Fibroblast of peridontal ligament (primary cell): Measurements from ENCODE around the gene ZNF280C.
"Not testable (repeated sequence)": the region's sequence is repeated elsewhere in the genome, so short reads cannot be mapped to it uniquely, and the experiment has no call there.

Source experiments
- DNase-seq: peaks from one replicate; pipeline ENCODE4 v3.0.0-alpha.2; 2010; ENCODE audit errors: extremely low read depth

The ZNF280C gene

DNA sequence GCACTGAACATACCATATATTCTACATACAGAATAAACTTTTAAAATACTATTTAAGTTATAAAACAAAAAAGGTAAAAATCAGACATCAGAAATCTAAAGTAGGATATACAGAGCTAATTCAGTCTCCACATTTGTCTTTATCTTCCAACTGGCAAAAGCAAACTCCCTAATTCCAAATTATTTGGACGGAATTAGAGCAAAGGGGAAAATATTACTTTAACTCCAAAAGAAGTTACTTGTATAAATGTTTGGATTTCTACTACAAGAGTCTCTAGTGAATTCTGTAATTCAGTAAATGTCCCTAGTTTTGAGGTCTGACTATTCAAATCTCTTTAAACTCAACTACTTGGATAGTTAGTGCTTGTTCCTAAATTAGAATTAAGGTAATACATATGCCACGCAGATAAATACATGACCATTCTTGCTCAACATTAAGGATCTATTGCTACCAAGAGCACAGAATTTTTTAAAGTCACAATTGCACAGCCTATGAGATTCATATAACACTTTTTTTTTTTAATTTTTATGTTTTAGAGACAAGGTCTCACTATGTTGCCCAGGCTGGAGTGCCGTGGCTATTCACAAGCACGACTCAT lies 7.3 kb downstream of the ZNF280C start:
- no peak for DNase-seq

- peak; percentile 36 for DNase-seq
Observed at GRCh38 chrX:130260316-130260715, 8.4 kb downstream of the ZNF280C start.

DNA sequence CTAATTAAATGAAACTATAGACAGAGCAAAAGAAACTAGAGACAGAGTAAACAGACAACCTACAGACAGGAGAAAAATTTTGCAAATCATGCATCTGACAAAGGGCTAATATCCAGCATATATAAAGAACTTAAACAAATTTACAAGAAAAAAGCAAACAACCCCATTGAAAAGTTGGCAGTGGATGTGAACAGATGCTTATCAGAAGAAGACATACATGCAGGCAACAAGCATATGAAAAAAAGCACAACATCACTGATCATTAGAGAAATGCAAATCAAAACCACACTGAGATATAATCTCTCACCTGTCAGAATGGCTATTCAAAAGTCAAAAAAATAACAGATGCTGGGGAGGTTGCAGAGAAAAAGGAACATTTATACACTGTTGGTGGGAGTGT lies 14.8 kb downstream of the ZNF280C start:
- no peak for DNase-seq

DNA sequence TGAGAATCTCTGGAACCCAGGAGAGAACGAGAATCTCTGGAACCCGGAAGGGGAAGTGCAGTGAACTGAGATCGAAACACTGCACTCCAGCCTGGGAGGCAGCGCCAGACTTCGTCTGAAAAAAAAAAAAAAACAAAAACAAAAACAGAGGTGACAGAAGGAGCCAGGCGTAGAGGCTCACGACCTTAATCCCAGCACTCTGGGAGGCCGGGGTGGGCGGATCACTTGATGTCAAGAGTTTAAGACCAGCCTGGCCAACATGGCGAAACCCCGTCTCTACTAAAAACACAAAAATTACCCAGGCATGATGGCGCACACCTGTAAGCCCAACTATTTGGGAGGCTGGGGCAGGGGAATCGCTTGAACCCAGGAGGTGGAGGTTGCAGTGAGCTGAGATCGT lies 17.0 kb downstream of the ZNF280C start:
- DNase-seq, result no peak

GRCh38 chrX:130247996-130248395 lies 20.7 kb downstream of the ZNF280C start:
- no peak for DNase-seq

DNA sequence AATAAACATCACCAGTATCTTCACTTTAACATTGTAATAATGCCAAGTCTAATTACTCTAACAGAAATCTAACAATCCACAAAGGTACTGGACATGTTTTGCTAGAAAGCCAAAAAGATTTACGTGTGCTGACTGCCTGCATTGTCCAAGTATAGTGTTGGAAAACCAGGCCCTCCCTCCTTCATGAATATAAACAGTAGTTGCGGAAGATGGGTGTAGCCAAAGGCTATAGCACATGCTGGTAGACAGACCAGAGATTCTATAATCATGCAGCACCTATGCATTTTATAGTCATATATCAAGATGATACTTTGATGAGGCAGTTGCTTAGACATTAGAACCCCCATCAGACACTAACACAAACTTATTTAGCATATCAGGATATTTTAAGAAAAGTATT lies 22.6 kb downstream of the ZNF280C start:
- no peak for DNase-seq

DNA sequence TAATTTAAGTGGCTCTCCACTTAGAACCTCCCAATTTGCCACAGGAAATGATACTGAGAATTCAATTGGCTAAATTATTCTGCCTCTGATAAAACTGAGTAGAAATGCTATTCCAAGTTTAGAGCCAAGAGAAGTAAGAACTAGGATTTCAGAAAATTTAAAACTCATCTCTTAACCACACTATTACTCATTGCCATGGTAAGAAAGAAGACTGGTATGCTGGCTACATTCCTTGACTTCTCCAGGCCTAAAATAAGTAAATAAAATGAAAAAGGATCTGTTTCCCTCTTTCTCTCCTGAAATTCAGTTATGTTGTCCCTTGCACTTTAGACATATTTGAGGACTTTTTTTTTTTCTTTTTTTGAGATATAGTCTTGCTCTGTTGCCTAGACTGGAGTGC lies 23.3 kb downstream of the ZNF280C start:
- DNase-seq, result peak; percentile 84

GRCh38 chrX:130231184-130231583 lies 37.5 kb downstream of the ZNF280C start:
- not testable (repeated sequence) for DNase-seq

- DNase-seq, result no peak
Observed at GRCh38 chrX:130228871-130229270, 39.8 kb downstream of the ZNF280C start.

DNA sequence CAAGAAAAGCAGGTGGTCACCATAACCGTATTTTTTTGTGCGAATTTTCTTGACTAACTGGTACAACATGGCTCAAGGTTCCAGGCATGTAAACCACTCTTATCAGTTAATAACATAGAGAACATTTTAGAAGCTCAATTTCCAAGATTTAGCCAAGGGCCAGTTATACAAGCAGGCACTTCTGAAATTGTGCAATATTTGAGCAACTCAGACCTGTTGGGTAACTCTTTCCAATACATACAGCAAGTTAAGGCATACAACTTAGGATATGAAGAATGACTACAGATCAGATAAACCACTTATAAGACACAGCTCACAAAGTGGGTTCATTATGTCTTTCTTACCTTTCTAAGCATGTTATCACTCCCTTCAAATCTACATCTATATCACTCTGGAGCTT lies 43.9 kb downstream of the ZNF280C start:
- DNase-seq, result peak; percentile 9

- no peak for DNase-seq
Observed at GRCh38 chrX:130216320-130216719, 52.4 kb downstream of the ZNF280C start.

DNA sequence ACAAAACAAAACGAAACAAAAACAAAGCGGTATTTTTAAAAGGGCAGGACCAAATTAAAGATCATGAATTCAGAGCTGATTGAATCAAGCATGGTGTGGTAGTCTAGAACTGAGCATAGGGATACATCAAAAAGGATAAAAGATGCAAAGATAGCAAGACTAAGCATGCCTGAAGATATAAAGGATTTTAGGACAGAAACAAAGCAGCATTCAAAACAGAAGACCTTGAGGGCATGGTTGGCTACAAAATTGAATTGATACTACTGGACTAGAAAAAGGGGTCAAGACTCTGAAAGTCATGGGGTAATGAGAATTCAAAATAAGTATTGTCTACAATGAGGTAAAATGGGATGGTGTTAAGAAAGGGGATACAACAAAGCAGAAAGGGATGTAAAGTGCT lies 55.3 kb downstream of the ZNF280C start:
- no peak for DNase-seq

DNA sequence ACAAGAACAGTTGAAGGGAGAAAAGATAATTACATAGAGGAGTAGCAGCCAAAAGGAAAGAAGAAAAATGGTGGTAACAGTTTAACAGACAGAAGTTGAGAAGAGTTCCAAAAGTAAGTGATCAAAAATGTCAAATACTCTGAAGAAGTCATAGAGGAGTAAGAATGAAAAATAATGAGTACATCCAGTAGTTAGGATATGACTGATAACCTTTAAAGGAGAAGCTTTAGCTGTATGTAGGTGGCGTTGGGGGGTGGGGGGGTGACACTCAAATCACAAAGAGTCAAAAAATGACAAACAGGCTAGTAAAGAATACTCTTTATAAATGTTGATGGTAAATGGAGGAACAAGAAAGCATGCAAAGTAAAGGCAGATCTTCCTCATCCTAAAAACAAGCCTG lies 56.3 kb downstream of the ZNF280C start:
- DNase-seq, result no peak

DNA sequence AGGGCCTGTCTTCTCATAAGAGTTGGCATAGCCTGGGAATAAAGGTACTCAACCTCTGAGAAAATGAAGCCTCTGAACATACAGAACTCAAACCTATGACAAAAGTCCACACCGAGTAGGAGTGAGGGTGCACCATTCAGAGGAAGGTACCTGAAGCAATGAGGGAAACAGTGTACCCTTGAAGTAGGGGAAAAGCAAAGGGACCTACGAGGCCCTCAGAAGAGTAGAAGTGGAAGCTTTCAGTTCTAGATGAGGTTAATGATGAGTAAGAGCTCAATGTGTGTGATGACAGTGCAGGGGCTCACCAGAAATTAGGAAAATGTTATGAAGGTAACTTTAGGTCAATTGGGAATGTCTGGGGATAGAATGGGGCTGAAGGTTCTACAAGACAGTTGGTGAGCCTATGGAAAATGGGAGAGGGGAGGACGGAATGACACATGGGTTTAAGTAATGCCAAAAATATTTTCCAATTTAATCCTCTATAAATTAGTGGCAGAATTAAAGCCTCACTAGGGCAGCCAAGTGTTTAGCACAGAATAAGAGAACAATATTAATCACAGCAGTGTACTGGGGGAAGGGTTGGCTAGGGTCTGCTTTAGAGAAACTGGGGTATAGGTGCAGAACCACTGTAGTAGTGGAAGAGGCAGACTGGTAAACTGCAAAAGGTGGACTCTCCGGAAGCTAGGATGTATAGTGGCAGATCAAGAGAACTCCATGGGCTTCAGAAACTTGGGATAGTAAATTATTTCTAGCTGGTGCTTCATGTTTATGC lies 57.1 kb downstream of the ZNF280C start:
- no peak for DNase-seq

DNA sequence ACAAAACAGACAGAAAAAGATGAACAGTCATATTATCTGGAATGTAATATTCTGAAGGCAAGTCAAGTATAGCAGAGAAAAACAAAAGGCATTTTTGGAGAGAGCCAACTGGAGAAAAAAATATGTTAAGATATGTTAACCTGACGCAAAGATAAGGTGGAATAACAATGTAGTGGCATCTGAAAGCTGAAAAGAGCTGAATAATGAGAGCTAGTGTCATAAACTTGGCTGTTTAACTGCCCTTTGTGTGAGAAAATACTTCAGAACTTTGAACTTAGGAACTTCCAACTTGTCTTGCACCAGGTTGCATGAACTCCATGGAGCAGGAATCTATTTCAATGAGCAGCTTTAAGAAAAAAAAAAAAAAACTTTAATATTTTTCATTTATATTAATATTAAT lies 64.1 kb downstream of the ZNF280C start:
- DNase-seq, result no peak

- peak; percentile 42 for DNase-seq
Observed at GRCh38 chrX:130197464-130197863, 71.2 kb downstream of the ZNF280C start.

GRCh38 chrX:130196466-130196865 lies 72.2 kb downstream of the ZNF280C start:
- no peak for DNase-seq

GRCh38 chrX:130190801-130191200 lies 77.9 kb downstream of the ZNF280C start:
- DNase-seq, result no peak

DNA sequence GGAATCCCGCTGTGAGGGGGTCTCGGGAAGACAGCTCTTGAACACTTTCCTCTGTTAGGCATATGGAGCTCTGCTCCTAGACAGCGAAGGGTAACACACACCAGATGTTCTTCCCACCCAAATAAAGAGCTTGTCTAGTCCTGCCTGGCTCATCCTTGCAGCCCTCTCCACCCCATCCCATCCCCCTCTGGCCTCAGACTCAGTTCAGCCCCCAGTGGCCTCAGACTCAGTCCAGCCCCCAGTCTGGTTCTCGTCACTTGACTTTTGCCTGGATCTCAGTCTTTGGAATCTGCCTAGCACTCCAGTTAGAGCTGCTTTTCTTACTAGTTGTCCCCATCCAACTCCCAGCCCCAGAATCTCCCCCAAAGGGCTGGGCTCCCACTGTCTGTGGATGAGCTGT lies 82.0 kb downstream of the ZNF280C start:
- no peak for DNase-seq

- no peak for DNase-seq
Observed at GRCh38 chrX:130184857-130185256, 83.8 kb downstream of the ZNF280C start.

GRCh38 chrX:130184168-130184567 lies 84.5 kb downstream of the ZNF280C start:
- DNase-seq, result no peak

DNA sequence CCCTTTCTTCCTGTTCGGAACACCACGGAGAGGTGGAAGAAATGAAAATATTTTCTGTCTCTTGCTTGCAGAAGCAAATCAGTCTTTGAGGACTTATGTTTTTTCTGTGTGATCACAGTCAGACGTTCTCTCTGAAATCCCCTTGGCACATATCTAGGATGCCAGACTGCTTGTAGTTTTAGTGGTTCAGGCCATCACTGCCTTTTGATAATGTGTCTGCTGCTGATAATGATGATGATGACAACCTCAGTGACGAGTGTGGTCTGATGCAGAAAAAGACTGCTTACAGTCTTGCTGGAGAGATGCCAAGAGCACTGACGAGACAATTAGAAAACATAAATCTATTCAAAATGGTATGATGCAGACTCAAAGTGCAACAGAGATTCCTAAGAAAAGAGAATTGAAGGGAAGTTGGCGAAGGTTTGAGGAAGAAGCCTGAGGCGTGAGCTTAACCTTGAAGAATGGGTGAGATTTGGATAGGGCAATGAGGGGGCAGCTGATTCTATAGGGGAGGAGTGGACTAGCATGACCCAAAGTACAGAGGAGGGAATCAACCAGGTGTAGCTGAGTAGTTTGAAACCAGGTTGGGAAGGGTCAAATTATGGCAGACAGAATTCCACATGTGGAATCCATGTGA lies 89.0 kb downstream of the ZNF280C start:
- DNase-seq, result peak; percentile 8

DNA sequence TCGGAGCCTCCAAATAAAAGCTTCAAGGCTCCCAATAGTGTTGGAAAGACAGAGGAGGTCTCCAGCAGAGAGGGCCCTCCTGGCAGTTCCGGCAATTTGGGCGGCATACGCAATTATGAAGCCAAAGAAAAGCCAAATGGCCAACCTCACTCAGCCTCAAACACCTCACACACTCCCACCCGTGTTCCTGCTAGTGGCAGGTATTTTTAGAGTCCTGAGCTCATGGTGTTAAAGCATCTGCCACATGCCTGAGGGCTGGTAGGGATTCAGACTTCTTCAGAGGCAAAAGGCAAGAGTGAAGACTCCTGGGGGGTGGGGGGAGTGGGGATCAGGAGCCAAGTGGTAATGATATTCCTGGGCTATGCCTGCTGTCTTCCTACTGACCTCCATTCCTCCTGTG lies 89.5 kb downstream of the ZNF280C start:
- DNase-seq, result no peak
